HS-27A (cell line): Measurements from ENCODE around the gene OR13J1.
"Not testable (repeated sequence)": the region's sequence is repeated elsewhere in the genome, so short reads cannot be mapped to it uniquely, and the experiment has no call there.

Experiments used
- DNase-seq: peaks from one replicate; pipeline ENCODE4 v3.0.0-alpha.2; 2012; ENCODE audit warnings: low read depth, missing footprints

OR13J1 gene

GRCh38 chr9:35905051-35905781 is 35.0 kb upstream of the OR13J1 start:
- DNase-seq = no peak

GRCh38 chr9:35904338-35904737 is 34.1 kb upstream of the OR13J1 start:
- no peak for DNase-seq

GRCh38 chr9:35903049-35903448 is 32.8 kb upstream of the OR13J1 start:
- no peak for DNase-seq

- DNase-seq = no peak
Observed at GRCh38 chr9:35899021-35899420, 28.8 kb upstream of the OR13J1 start.

GRCh38 chr9:35898337-35898736 is 28.1 kb upstream of the OR13J1 start:
- DNase-seq = no peak

- DNase-seq = not testable (repeated sequence)
Observed at GRCh38 chr9:35897376-35898099, 27.3 kb upstream of the OR13J1 start.

- no peak for DNase-seq
Observed at GRCh38 chr9:35896570-35896969, 26.4 kb upstream of the OR13J1 start.

- DNase-seq = no peak
Observed at GRCh38 chr9:35892051-35892450, 21.9 kb upstream of the OR13J1 start.

- DNase-seq = no peak
Observed at GRCh38 chr9:35891646-35892045, 21.4 kb upstream of the OR13J1 start.

- DNase-seq = not testable (repeated sequence)
Observed at GRCh38 chr9:35884908-35885307, 14.7 kb upstream of the OR13J1 start.

- DNase-seq = no peak
Observed at GRCh38 chr9:35882996-35883395, 12.8 kb upstream of the OR13J1 start.

GRCh38 chr9:35882263-35882848 is 12.2 kb upstream of the OR13J1 start:
- DNase-seq = peak; percentile 59

- DNase-seq = no peak
Observed at GRCh38 chr9:35872505-35872904, 2.3 kb upstream of the OR13J1 start.

GRCh38 chr9:35871545-35871944 is 1.3 kb upstream of the OR13J1 start:
- DNase-seq = no peak

GRCh38 chr9:35869621-35870216 is 482 bp downstream of the OR13J1 start:
- no peak for DNase-seq

- DNase-seq = no peak
Observed at GRCh38 chr9:35868933-35869332, 1.3 kb downstream of the OR13J1 start.

GRCh38 chr9:35867538-35867937 is 2.7 kb downstream of the OR13J1 start:
- no peak for DNase-seq

- no peak for DNase-seq
Observed at GRCh38 chr9:35864695-35865255, 5.4 kb downstream of the OR13J1 start.

- DNase-seq = no peak
Observed at GRCh38 chr9:35863583-35863982, 6.6 kb downstream of the OR13J1 start.

- no peak for DNase-seq
Observed at GRCh38 chr9:35862328-35862727, 7.9 kb downstream of the OR13J1 start.

GRCh38 chr9:35861161-35861897 is 8.9 kb downstream of the OR13J1 start:
- DNase-seq = no peak

GRCh38 chr9:35859990-35860339 is 10.2 kb downstream of the OR13J1 start:
- no peak for DNase-seq
